Progenitor cell of endocrine pancreas (in vitro differentiated cells): ENCODE results near the gene ATP1A1. TPM values are rescaled to one million over a fixed set of nuclear protein-coding genes. Genes with fewer than 3 reads are reported as not detected.

Source experiments
- DNase-seq: peaks from one replicate; pipeline ENCODE4 v3.0.0; 2021; ENCODE audit warnings: low spot score; ENCODE audit not compliant: unreplicated experiment
- H3K27ac Mint-ChIP-seq: 2 replicates; pipeline ENCODE4 v1.8.0; 2021; ENCODE audit warnings: mild to moderate bottlenecking, moderate library complexity, mixed read lengths
- H3K27me3 Mint-ChIP-seq: 2 replicates; pipeline ENCODE4 v1.8.0; 2021; ENCODE audit warnings: mixed read lengths
- H3K36me3 Mint-ChIP-seq: 2 replicates; pipeline ENCODE4 v1.8.0; 2022; ENCODE audit warnings: mixed read lengths; ENCODE audit not compliant: insufficient read depth
- H3K4me1 Mint-ChIP-seq: 2 replicates; pipeline ENCODE4 v1.8.0; 2021; ENCODE audit warnings: low read depth, mixed read lengths
- H3K4me3 Mint-ChIP-seq: 2 replicates; pipeline ENCODE4 v1.8.0; 2021; ENCODE audit warnings: low read depth, mild to moderate bottlenecking, moderate library complexity, mixed read lengths
- H3K9me3 Mint-ChIP-seq: 2 replicates; pipeline ENCODE4 v1.8.0; 2021; ENCODE audit warnings: low read depth, mixed read lengths
- total RNA-seq: library from RNA; stranded (reverse); gene quantifications from 2 replicates; pipeline ENCODE4 v1.2.1, GENCODE V29; 2021
- TF ChIP-seq, protein P1 (sequence below): fragments of 200-600 bp; sonication (generic); IDR thresholded peaks from one replicate; pipeline ENCODE4 v1.5.0; 2021; ENCODE audit warnings: antibody characterized with exemption, mild to moderate bottlenecking; ENCODE audit not compliant: unreplicated experiment

Gene ATP1A1
- total RNA-seq, 1 donor from 2014 or later: 332 TPM

DNA sequence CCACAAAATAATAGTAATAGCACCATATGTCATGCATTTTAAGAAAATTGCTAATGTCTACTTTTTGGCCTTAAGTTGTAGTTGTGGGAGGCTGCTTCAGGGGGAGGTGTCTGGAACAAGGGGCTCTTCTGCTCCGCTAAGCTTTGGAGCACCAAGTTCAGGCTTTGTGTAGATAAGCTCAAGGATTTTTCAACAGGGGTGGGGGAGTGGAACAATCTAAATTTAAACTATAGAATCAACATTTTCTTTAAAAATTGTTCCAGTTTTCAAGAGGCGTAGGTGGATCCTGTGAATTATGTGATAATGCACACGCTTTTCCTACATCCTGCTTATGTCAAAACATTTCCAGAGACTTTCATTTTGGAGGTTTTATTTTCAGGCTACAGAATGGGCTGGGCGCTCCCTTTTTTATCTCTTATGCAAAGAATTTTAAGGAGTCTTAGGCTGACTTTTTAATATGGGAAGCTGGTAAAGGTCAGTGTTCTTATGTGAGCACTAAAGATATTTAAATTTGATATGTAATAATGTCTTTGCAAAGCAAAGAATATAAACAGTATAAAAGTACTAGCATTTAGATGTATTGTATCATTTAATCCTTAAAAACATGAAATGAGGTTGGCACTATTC is 9.9 kb downstream of the ATP1A1 start:
- peak overlapping the region; percentile 60 for H3K27ac Mint-ChIP-seq
- no peaks in the 10 kb centered on the region for H3K9me3 Mint-ChIP-seq
- no peaks in the 10 kb centered on the region for H3K27me3 Mint-ChIP-seq
- H3K4me1 Mint-ChIP-seq: peaks cover 61% of the 10 kb centered on the region
- TF ChIP-seq, protein P1, sequence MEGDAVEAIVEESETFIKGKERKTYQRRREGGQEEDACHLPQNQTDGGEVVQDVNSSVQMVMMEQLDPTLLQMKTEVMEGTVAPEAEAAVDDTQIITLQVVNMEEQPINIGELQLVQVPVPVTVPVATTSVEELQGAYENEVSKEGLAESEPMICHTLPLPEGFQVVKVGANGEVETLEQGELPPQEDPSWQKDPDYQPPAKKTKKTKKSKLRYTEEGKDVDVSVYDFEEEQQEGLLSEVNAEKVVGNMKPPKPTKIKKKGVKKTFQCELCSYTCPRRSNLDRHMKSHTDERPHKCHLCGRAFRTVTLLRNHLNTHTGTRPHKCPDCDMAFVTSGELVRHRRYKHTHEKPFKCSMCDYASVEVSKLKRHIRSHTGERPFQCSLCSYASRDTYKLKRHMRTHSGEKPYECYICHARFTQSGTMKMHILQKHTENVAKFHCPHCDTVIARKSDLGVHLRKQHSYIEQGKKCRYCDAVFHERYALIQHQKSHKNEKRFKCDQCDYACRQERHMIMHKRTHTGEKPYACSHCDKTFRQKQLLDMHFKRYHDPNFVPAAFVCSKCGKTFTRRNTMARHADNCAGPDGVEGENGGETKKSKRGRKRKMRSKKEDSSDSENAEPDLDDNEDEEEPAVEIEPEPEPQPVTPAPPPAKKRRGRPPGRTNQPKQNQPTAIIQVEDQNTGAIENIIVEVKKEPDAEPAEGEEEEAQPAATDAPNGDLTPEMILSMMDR: no peak
- H3K36me3 Mint-ChIP-seq: peaks cover 23% of the 10 kb centered on the region
- H3K4me3 Mint-ChIP-seq: no peak overlapping the region
- no peak for DNase-seq

DNA sequence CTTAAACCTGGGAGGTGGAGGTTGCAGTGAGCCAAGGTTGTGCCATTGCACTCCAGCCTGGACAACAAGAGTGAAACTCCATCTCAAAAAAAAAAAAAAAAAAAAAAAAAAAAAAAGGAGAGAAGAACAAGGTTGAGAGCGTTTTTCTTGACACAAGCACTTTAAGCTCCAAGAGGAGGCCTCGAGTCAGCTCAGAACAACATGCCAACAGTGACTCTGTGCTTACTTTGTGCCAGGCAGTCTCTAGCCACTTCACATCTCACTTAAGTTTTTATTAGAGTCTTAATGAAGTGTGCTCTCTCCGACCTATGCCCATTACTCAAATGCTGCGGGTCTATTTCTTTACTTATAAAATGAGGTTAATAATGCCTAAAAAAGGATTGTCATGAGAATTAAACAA is 13.0 kb downstream of the ATP1A1 start:
- Mint-ChIP-seq H3K36me3 (peaks cover 46% of the 10 kb centered on the region), H3K27me3 (no peaks in the 10 kb centered on the region), H3K4me3 (no peak overlapping the region), H3K9me3 (no peaks in the 10 kb centered on the region), H3K27ac (no peak overlapping the region), H3K4me1 (peaks cover 36% of the 10 kb centered on the region)
- DNase-seq: no peak
- TF ChIP-seq, protein P1: no peak

DNA sequence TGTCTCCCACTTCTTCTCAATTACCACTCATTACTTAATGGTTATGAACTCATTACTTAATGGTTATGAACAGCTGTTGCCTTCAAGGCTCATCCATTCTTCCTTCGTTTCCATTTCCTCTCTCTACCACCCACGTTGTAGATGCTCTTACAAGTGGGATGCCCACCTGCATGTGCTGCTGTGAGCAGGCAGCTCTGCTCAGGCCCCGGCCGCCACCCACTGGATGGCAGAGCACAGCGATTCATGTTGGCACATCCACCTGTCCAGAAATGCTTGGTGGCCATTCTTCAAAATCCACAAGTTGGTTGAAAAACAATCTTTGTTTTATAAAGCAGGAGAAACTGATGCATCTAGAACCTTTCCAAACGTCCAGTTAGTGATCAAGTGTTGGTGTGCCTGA is 14.5 kb downstream of the ATP1A1 start:
- H3K36me3 Mint-ChIP-seq: peaks cover 57% of the 10 kb centered on the region
- H3K27me3 Mint-ChIP-seq: no peaks in the 10 kb centered on the region
- H3K27ac Mint-ChIP-seq: peak overlapping the region; percentile 56
- no peak overlapping the region for H3K4me3 Mint-ChIP-seq
- DNase-seq: no peak
- H3K9me3 Mint-ChIP-seq: no peaks in the 10 kb centered on the region
- TF ChIP-seq, protein P1: no peak
- peaks cover 28% of the 10 kb centered on the region for H3K4me1 Mint-ChIP-seq

DNA sequence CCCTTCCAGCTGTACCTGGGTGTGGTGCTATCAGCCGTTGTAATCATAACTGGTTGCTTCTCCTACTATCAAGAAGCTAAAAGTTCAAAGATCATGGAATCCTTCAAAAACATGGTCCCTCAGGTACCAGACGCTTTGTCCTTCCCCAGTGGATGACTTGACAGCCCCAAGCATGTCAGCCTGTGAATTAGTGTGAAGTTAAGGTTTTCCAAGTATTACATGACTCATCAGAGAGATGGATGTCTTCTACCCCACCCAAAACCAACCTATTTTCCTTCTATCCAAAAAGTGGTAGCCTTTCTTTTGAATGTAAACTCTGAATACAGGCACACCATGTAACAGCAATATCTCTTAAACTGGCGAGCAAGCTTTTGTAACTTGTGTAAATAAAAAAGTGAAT is 15.1 kb downstream of the ATP1A1 start:
- DNase-seq: no peak
- Mint-ChIP-seq H3K36me3 (peaks cover 63% of the 10 kb centered on the region), H3K9me3 (no peaks in the 10 kb centered on the region), H3K4me1 (peaks cover 28% of the 10 kb centered on the region), H3K27me3 (no peaks in the 10 kb centered on the region), H3K4me3 (no peak overlapping the region), H3K27ac (no peak overlapping the region)
- TF ChIP-seq, protein P1: no peak

DNA sequence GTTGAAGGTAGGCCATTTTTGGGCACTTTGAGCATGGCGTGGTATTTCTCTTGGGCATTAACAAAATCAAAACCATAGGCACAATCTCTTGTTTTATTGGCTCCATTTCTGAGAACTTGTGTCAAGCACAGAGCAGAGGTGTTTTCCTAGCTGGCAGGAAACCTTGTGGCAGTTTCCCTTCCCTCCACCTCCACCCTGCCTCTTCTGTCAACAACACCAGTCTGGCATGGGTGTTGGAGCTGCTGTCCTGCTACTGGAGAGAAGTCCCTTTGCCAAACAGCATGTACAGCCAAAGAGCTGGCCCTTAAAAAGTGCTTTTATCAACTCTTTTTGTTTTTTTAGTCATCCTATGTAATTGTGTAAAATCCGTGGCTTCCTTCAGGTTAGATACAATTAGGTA is 16.0 kb downstream of the ATP1A1 start:
- peaks cover 29% of the 10 kb centered on the region for H3K4me1 Mint-ChIP-seq

More for the DNA sequence above, 16.0 kb downstream of the ATP1A1 start:
- TF ChIP-seq, protein P1: no peak
- H3K36me3 Mint-ChIP-seq: peaks cover 69% of the 10 kb centered on the region
- no peak for DNase-seq
- no peak overlapping the region for H3K27ac Mint-ChIP-seq
- no peaks in the 10 kb centered on the region for H3K9me3 Mint-ChIP-seq
- no peaks in the 10 kb centered on the region for H3K27me3 Mint-ChIP-seq
- H3K4me3 Mint-ChIP-seq: no peak overlapping the region
